Brain microvascular endothelial cell (primary cell): Measurements from ENCODE around the gene GFER.
A peak's percentile ranks its signal among the peaks of the same experiment; 100 is the strongest.

Source experiments
- DNase-seq: peaks from one replicate; pipeline ENCODE4 v3.0.0-alpha.2; 2020
- H3K27ac ChIP-seq: fragments of 250-450 bp; sonication (Bioruptor Pico); 2 replicates; pipeline ENCODE4 v1.5.1; 2020; ENCODE audit warnings: mild to moderate bottlenecking, moderate library complexity
- H3K27me3 ChIP-seq: fragments of 250-450 bp; sonication (Bioruptor Pico); replicated peaks from 2 replicates; pipeline ENCODE4 v1.5.1; 2020; ENCODE audit warnings: mild to moderate bottlenecking
- H3K36me3 ChIP-seq: fragments of 250-450 bp; sonication (Bioruptor Pico); replicated peaks from 2 replicates; pipeline ENCODE4 v1.5.1; 2020; ENCODE audit warnings: mild to moderate bottlenecking
- H3K4me3 ChIP-seq: 2 replicates; pipeline ENCODE4 v1.5.1; 2011; ENCODE audit warnings: low read depth, mild to moderate bottlenecking, control low read depth, low read length, moderate library complexity
- CTCF ChIP-seq: IDR thresholded peaks from 2 replicates; pipeline ENCODE4 v1.5.1; 2011; ENCODE audit warnings: low read depth, mild to moderate bottlenecking, moderate library complexity, low read length, control low read depth, inconsistent platforms; ENCODE audit errors: missing control alignments
- in situ Hi-C: cut with HindIII; loops from 2 replicates; pipeline ENCODE4 v1.10.0; 2017; ENCODE audit warnings: low sequenced_read_pairs, low pct_ligation_motif_present

Gene GFER

GRCh38 chr16:1941162-1942046, 42.6 kb upstream of the GFER start:
- H3K4me3 ChIP-seq, result peak overlapping the region; percentile 86
- TF ChIP-seq CTCF, result peak; percentile 73
- peak; percentile 35 for DNase-seq
- in situ Hi-C loops, result no loop called here
- H3K36me3 ChIP-seq, result peaks cover 11% of the 10 kb centered on the region
- H3K27ac ChIP-seq, result no peak overlapping the region
- no peaks in the 10 kb centered on the region for H3K27me3 ChIP-seq

GRCh38 chr16:1942047-1942809, 41.8 kb upstream of the GFER start:
- Histone ChIP-seq H3K4me3 (peak overlapping the region; percentile 86), H3K36me3 (peaks cover 11% of the 10 kb centered on the region), H3K27ac (no peak overlapping the region), H3K27me3 (no peaks in the 10 kb centered on the region)
- in situ Hi-C loops, result no loop called here
- DNase-seq, result no peak
- no peak for TF ChIP-seq CTCF

GRCh38 chr16:1942810-1943726, 40.9 kb upstream of the GFER start, which contains the start of gene MSRB1:
Gene MSRB1 (minus strand): TSS chr16:1943199. CDS start chr16:1943156, 43 bp downstream.
- TF ChIP-seq CTCF, result no peak
- in situ Hi-C loops, result no loop called here
- Histone ChIP-seq H3K36me3 (peaks cover 9% of the 10 kb centered on the region), H3K4me3 (peak within 1 kb of the TSS; percentile 86), H3K27me3 (no peaks in the 10 kb centered on the region), H3K27ac (no peak within 1 kb of the TSS)
- peak; percentile 98 for DNase-seq

- no peaks in the 10 kb centered on the region for H3K36me3 ChIP-seq
- no peak overlapping the region for H3K27ac ChIP-seq
- no peak for TF ChIP-seq CTCF
- no peaks in the 10 kb centered on the region for H3K27me3 ChIP-seq
- DNase-seq, result no peak
- H3K4me3 ChIP-seq, result no peak overlapping the region
- in situ Hi-C loops, result no loop called here
Measured at GRCh38 chr16:1944612-1945199, 39.3 kb upstream of the GFER start.
